ENCODE measurements around the gene NADK2. TPM values are rescaled to one million over a fixed set of nuclear protein-coding genes. Genes with fewer than 3 reads are reported as not detected.
A peak's percentile ranks its signal among the peaks of the same experiment; 100 is the strongest.

Gene NADK2
- total and polyA plus RNA-seq, 9 of the 15 experiments (the other 6 are each of a cell fraction or from before 2014, with no cell fraction given) = 10.6 to 41.0 (median 24.0) TPM

DNA sequence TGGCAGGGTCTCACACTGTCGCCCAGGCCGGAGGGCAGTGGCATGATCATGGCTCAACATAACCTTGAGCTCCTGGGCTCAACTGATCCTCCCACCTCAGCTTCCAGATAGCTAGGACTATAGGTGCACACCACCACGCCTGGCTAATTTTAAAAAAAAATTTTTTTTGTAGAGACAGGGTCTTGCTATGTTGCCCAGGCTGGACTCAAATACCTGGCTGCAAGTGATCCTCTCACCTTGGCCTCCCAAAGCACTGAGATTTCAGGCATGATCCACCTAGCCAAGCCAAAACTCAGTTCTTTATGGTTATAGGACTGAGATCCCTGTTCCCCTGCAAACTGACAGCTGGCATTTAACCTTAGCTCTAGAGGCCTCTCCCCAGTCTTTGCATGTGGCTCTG is 95.3 kb downstream of the NADK2 start:
- Histone ChIP-seq H3K9ac (ENCODE audit: insufficient read depth in 1 of 2, low read depth in 2 of 2, low read length in 2 of 2) (no peak overlapping the region), H4K20me1 (replicated peaks; ENCODE audit: control insufficient read depth, insufficient read depth, low read length) (no peaks in the 10 kb centered on the region), H3K36me3 (ENCODE audit: control insufficient read depth, insufficient read depth, low read length) (peaks cover 18% of the 10 kb centered on the region; the same call in 2 of the 3 replicates), H3K27me3 (ENCODE audit: control insufficient read depth in 2 of 2, insufficient read depth in 2 of 2, low read length in 2 of 2) (no peaks in the 10 kb centered on the region), H3K4me2 (ENCODE audit: insufficient read depth, low read length) (no peak overlapping the region), H2AFZ (ENCODE audit: low read depth, low read length) (no peak overlapping the region), H3K79me2 (ENCODE audit: control insufficient read depth, insufficient read depth, low read length) (peaks cover 63% of the 10 kb centered on the region), H3K9me1 (ENCODE audit: control insufficient read depth, insufficient read depth, low read length) (no peaks in the 10 kb centered on the region), H3K4me1 (replicated peaks in 1 of 2; ENCODE audit: control insufficient read depth in 2 of 2, insufficient read depth in 2 of 2, low read length in 2 of 2) (peaks cover 0 to 5% of the 10 kb centered on the region in 2 experiments; a peak in 2 of 5 replicates), H3K9me3 (replicated peaks; ENCODE audit: control insufficient read depth, insufficient read depth, low read depth, low read length) (no peaks in the 10 kb centered on the region), H3K27ac (ENCODE audit: extremely low read depth, low read depth, low read length) (no peak overlapping the region), H3K4me3 (no peak overlapping the region)
- CTCF ChIA-PET (ENCODE audit: low intra/inter-chr PET ratio) = no interaction called here
- TF ChIP-seq, protein P1, sequence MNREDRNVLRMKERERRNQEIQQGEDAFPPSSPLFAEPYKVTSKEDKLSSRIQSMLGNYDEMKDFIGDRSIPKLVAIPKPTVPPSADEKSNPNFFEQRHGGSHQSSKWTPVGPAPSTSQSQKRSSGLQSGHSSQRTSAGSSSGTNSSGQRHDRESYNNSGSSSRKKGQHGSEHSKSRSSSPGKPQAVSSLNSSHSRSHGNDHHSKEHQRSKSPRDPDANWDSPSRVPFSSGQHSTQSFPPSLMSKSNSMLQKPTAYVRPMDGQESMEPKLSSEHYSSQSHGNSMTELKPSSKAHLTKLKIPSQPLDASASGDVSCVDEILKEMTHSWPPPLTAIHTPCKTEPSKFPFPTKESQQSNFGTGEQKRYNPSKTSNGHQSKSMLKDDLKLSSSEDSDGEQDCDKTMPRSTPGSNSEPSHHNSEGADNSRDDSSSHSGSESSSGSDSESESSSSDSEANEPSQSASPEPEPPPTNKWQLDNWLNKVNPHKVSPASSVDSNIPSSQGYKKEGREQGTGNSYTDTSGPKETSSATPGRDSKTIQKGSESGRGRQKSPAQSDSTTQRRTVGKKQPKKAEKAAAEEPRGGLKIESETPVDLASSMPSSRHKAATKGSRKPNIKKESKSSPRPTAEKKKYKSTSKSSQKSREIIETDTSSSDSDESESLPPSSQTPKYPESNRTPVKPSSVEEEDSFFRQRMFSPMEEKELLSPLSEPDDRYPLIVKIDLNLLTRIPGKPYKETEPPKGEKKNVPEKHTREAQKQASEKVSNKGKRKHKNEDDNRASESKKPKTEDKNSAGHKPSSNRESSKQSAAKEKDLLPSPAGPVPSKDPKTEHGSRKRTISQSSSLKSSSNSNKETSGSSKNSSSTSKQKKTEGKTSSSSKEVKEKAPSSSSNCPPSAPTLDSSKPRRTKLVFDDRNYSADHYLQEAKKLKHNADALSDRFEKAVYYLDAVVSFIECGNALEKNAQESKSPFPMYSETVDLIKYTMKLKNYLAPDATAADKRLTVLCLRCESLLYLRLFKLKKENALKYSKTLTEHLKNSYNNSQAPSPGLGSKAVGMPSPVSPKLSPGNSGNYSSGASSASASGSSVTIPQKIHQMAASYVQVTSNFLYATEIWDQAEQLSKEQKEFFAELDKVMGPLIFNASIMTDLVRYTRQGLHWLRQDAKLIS (CRISPR knock-in tag; IDR thresholded peaks at IDR 0.05) = no peak
- peak; percentile 90 for TF ChIP-seq ZNF121 (CRISPR knock-in tag; conservative IDR thresholded peaks at IDR 0.05)
- TF ChIP-seq SIN3A (IDR thresholded peaks at IDR 0.05; ENCODE audit: borderline replicate concordance in 2 of 2, control insufficient read depth in 1 of 2, low read depth in 2 of 2, low read length in 2 of 2) = no peak
- DNase-seq (ENCODE audit: extremely low read depth in 1 of 4, low spot score in 3 of 4) = no peak
- WGBS (ENCODE audit: insufficient coverage, low coverage, missing lambda C conversion rate) = 50% methylated on average over 3 of the region's 3 CpGs
- intact Hi-C loops (cut with micrococcal nuclease) (no loop called here), in situ Hi-C loops (cut with MboI) (no loop called here)
- FAIRE-seq = no peak
- no peak for ATAC-seq
- POLR2A ChIA-PET = interaction anchor here (0.7 kb wide), 1 partner anchor 58 kb away, joined by 3 read pairs; no protein-coding TSS in a partner anchor
- no TSS peak for BruUV-seq (replicated peaks)

All from K562 (cell line).